Measurements from ENCODE around the gene RAB39B.

DNA sequence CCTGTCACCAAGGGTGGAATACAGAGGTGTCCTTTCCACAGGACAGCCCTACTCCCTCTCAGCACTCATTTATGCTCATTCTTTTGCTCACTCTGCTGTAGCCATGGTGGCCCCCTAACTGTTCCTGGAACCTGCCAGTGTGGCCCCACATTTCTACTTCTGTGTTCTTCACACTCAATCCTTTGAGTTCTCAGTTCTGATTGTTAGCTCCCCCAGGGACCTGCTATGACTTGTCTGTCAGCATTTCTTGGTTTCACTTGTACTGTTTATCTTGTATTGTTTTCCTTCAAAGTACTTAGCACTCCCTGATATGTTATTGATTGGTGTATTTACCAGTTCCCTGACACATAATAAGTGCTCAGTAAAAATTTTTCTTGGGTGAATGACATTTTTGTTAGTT, 33.1 kb downstream of the RAB39B start:
- TF ChIP-seq, protein P1, sequence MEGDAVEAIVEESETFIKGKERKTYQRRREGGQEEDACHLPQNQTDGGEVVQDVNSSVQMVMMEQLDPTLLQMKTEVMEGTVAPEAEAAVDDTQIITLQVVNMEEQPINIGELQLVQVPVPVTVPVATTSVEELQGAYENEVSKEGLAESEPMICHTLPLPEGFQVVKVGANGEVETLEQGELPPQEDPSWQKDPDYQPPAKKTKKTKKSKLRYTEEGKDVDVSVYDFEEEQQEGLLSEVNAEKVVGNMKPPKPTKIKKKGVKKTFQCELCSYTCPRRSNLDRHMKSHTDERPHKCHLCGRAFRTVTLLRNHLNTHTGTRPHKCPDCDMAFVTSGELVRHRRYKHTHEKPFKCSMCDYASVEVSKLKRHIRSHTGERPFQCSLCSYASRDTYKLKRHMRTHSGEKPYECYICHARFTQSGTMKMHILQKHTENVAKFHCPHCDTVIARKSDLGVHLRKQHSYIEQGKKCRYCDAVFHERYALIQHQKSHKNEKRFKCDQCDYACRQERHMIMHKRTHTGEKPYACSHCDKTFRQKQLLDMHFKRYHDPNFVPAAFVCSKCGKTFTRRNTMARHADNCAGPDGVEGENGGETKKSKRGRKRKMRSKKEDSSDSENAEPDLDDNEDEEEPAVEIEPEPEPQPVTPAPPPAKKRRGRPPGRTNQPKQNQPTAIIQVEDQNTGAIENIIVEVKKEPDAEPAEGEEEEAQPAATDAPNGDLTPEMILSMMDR (conservative IDR thresholded peaks at IDR 0.05 in 1 of 2, IDR thresholded peaks at IDR 0.05 in 1 of 2; ENCODE audit: low read depth in 1 of 2, low read length in 2 of 2) = no peak
- TF ChIP-seq EZH2 (IDR thresholded peaks at IDR 0.05; ENCODE audit: low read length, missing control alignments) = no peak
